ENCODE data around the gene DIRAS2. TPM values are rescaled to one million over a fixed set of nuclear protein-coding genes. Genes with fewer than 3 reads are reported as not detected.

Gene DIRAS2
- total and polyA plus RNA-seq, 2 donors (not counting 3 experiments of a cell fraction or from before 2014, with no cell fraction given): not detected

DNA sequence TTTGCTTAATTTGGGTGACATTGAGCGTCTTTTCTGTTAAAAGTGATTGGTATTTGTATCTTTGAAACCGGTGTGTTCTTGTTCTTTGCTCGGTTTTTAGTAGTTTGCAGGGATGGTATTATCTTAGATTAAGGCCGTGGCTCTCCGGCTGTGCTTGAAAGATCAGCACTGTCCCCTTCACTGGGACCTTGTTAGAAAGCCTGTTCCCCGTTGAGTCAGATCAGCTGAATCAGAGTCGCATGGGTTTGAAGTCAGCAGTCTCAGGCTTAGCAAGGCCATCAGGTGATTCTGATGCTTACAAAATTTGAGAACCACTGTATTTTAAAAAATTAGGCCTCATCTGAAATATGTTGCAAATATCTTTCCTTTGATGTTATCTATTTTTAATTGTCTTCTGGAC lies 5.0 kb downstream of the DIRAS2 start:
- H2AFZ ChIP-seq (ENCODE audit: low read depth, low read length): no peak overlapping the region
- H3K9ac ChIP-seq (replicated peaks; ENCODE audit: extremely low read depth, insufficient read depth, low read length): no peak overlapping the region
- dilution Hi-C loops (cut with MboI; ENCODE audit: extremely low pct_ligation_motif_present, low sequenced_read_pairs): no loop called here
- H3K36me3 ChIP-seq (ENCODE audit: control insufficient read depth in 2 of 2, extremely low read depth in 1 of 2, insufficient read depth in 2 of 2, low read length in 2 of 2): no peaks in the 10 kb centered on the region
- no TSS peak for BruUV-seq (replicated peaks)
- intact Hi-C loops (cut with micrococcal nuclease): no loop called here
- H3K79me2 ChIP-seq (ENCODE audit: control insufficient read depth, insufficient read depth, low read length): no peaks in the 10 kb centered on the region
- no peaks in the 10 kb centered on the region for H3K4me1 ChIP-seq (ENCODE audit: control insufficient read depth, extremely low read depth, insufficient read depth, low read length)
- H3K9me1 ChIP-seq (replicated peaks; ENCODE audit: control insufficient read depth, extremely low read depth, insufficient read depth, low read length): no peaks in the 10 kb centered on the region
- H3K27me3 ChIP-seq (ENCODE audit: control insufficient read depth in 2 of 2, insufficient read depth in 2 of 2, low read length in 2 of 2): peaks cover 3 to 8% of the 10 kb centered on the region in 2 experiments
- H3K4me3 ChIP-seq (replicated peaks in 1 of 3; ENCODE audit: insufficient read depth in 1 of 3, low read depth in 1 of 3, low read length in 3 of 3): no peak overlapping the region
- ChIA-PET POLR2A (no interaction called here), CTCF (no interaction called here)
- no peak overlapping the region for H3K27ac ChIP-seq (ENCODE audit: insufficient read depth, low read depth, low read length)
- DNase-seq (ENCODE audit: low read depth, low spot score) (no peak), FAIRE-seq (no peak)
- no peak for TF ChIP-seq MYC (IDR thresholded peaks at IDR 0.05; ENCODE audit: low read depth, low read length)
- TF ChIP-seq, protein P1, sequence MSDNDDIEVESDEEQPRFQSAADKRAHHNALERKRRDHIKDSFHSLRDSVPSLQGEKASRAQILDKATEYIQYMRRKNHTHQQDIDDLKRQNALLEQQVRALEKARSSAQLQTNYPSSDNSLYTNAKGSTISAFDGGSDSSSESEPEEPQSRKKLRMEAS (IDR thresholded peaks at IDR 0.05; ENCODE audit: insufficient read depth, insufficient read length): no peak
- no peak for TF ChIP-seq EZH2 (IDR thresholded peaks at IDR 0.05; ENCODE audit: borderline replicate concordance, low read depth, low read length, severe bottlenecking)
- no peak for TF ChIP-seq FOS (IDR thresholded peaks at IDR 0.05; ENCODE audit: borderline replicate concordance, insufficient read depth, low read length)
- TF ChIP-seq, protein P2, sequence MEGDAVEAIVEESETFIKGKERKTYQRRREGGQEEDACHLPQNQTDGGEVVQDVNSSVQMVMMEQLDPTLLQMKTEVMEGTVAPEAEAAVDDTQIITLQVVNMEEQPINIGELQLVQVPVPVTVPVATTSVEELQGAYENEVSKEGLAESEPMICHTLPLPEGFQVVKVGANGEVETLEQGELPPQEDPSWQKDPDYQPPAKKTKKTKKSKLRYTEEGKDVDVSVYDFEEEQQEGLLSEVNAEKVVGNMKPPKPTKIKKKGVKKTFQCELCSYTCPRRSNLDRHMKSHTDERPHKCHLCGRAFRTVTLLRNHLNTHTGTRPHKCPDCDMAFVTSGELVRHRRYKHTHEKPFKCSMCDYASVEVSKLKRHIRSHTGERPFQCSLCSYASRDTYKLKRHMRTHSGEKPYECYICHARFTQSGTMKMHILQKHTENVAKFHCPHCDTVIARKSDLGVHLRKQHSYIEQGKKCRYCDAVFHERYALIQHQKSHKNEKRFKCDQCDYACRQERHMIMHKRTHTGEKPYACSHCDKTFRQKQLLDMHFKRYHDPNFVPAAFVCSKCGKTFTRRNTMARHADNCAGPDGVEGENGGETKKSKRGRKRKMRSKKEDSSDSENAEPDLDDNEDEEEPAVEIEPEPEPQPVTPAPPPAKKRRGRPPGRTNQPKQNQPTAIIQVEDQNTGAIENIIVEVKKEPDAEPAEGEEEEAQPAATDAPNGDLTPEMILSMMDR (IDR thresholded peaks at IDR 0.05; ENCODE audit: extremely low read depth in 1 of 2, insufficient read depth in 1 of 2, low read depth in 1 of 2, low read length in 2 of 2): no peak
- TF ChIP-seq POLR2AphosphoS5 (IDR thresholded peaks at IDR 0.05; ENCODE audit: insufficient read depth, low read depth, low read length): no peak
- TF ChIP-seq POLR2A (IDR thresholded peaks at IDR 0.05; ENCODE audit: low read depth, low read length): no peak
- TF ChIP-seq GATA2 (IDR thresholded peaks at IDR 0.05; ENCODE audit: insufficient read depth, insufficient read length, low read depth, low read length): no peak
- no peak for TF ChIP-seq JUN (IDR thresholded peaks at IDR 0.05; ENCODE audit: borderline replicate concordance, insufficient read depth, insufficient read length, low read depth)
- H3K4me2 ChIP-seq (ENCODE audit: insufficient read depth, low read length): no peak overlapping the region
- H4K20me1 ChIP-seq (replicated peaks; ENCODE audit: control insufficient read depth, extremely low read depth, insufficient read depth, low read length): no peaks in the 10 kb centered on the region
- H3K9me3 ChIP-seq (replicated peaks; ENCODE audit: control insufficient read depth, insufficient read depth, low read length): no peaks in the 10 kb centered on the region
